Naive thymus-derived CD4-positive, alpha-beta T cell (primary cell): ENCODE measurements around the gene FAM118A. TPM values are rescaled to one million over a fixed set of nuclear protein-coding genes. Genes with fewer than 3 reads are reported as not detected.

ENCODE experiments used
- ATAC-seq: fragments of 150-1000 bp; cut with Tn5 transposase; 2 replicates; pipeline ENCODE4 v1.10.0; 2021; ENCODE audit warnings: mild to moderate bottlenecking, moderate library complexity
- CTCF ChIA-PET: fragments of 350-600 bp; sonication (Branson Sonifier 250); formaldehyde crosslinking; loops from one replicate; lab custom pipeline; 2021; ENCODE audit warnings: antibody characterized with exemption; lab: Charles Lee
- POLR2A ChIA-PET: fragments of 350-600 bp; sonication (Branson Sonifier 250); formaldehyde crosslinking; loops from one replicate; lab custom pipeline; 2021; ENCODE audit warnings: antibody characterized with exemption, inconsistent platforms; lab: Charles Lee
- DNase-seq, 9 donors: peaks; one replicate each; pipeline versions ENCODE4 v3.0.0 to v3.0.0-alpha.2; 2020 to 2022; ENCODE audit warnings: mixed read lengths in 1 of 9
- H3K27ac ChIP-seq: one replicate; pipeline ENCODE4 v1.7.0; 2013; ENCODE audit warnings: mild to moderate bottlenecking, low read depth, low read length, moderate library complexity
- H3K27me3 ChIP-seq, 2 donors: one replicate each; pipeline ENCODE4 v1.7.0; 2013; ENCODE audit warnings: low read length in 2 of 2, mild to moderate bottlenecking in 2 of 2, moderate library complexity in 2 of 2; ENCODE audit not compliant: control insufficient read depth in 2 of 2, insufficient read depth in 2 of 2
- H3K36me3 ChIP-seq, 3 experiments: 1 replicate in 2 of 3; 2 replicates in 1 of 3; pipeline ENCODE4 v1.7.0; 2013; ENCODE audit warnings: low read length in 3 of 3, mild to moderate bottlenecking in 3 of 3, moderate library complexity in 1 of 3; ENCODE audit not compliant: insufficient read depth in 3 of 3, control insufficient read depth in 2 of 3
- H3K4me1 ChIP-seq, 2 donors: one replicate each; pipeline ENCODE4 v1.7.0; 2013; ENCODE audit warnings: low read length in 2 of 2, mild to moderate bottlenecking in 2 of 2, moderate library complexity in 1 of 2; ENCODE audit not compliant: control insufficient read depth in 2 of 2, insufficient read depth in 2 of 2
- H3K4me3 ChIP-seq: 2 replicates; pipeline ENCODE4 v1.7.0; 2013; ENCODE audit warnings: mild to moderate bottlenecking, low read length
- H3K9me3 ChIP-seq, 3 experiments: 1 replicate in 2 of 3; 2 replicates in 1 of 3; pipeline ENCODE4 v1.7.0; 2013; ENCODE audit warnings: low read length in 3 of 3; ENCODE audit not compliant: control insufficient read depth in 2 of 3
- H3K27ac Mint-ChIP-seq, 9 donors: one replicate each; pipeline ENCODE4 v1.8.0; 2020 to 2022; ENCODE audit warnings: mixed read lengths in 9 of 9, mild to moderate bottlenecking in 8 of 9, moderate library complexity in 5 of 9, inconsistent platforms in 2 of 9
- H3K27me3 Mint-ChIP-seq, 5 donors: one replicate each; pipeline ENCODE4 v1.8.0; 2021 to 2022; ENCODE audit warnings: mixed read lengths in 5 of 5, mild to moderate bottlenecking in 1 of 5
- H3K36me3 Mint-ChIP-seq, 5 donors: one replicate each; pipeline ENCODE4 v1.8.0; 2020 to 2022; ENCODE audit warnings: mixed read lengths in 5 of 5, mild to moderate bottlenecking in 3 of 5, inconsistent platforms in 1 of 5
- H3K4me1 Mint-ChIP-seq, 7 donors: one replicate each; pipeline ENCODE4 v1.8.0; 2020 to 2022; ENCODE audit warnings: mixed read lengths in 7 of 7, mild to moderate bottlenecking in 3 of 7, inconsistent platforms in 1 of 7
- H3K4me3 Mint-ChIP-seq, 10 donors: one replicate each; pipeline ENCODE4 v1.8.0; 2020 to 2022; ENCODE audit warnings: mild to moderate bottlenecking in 10 of 10, mixed read lengths in 10 of 10, moderate library complexity in 6 of 10, inconsistent platforms in 2 of 10
- H3K9me3 Mint-ChIP-seq, 11 donors: one replicate each; pipeline ENCODE4 v1.8.0; 2020 to 2022; ENCODE audit warnings: mixed read lengths in 11 of 11, mild to moderate bottlenecking in 4 of 11, inconsistent platforms in 1 of 11, moderate library complexity in 1 of 11
- intact Hi-C, 2 donors: fragments of 100-400 bp; cut with micrococcal nuclease; formaldehyde crosslinking; loops; one replicate each; pipeline ENCODE4 v1.15.1; 2023
- polyA plus RNA-seq, 2 donors: library from polyadenylated mRNA; unstranded; fragments of 300-500 nt; fragmentation: Illumina TruSeq; gene quantifications; one replicate each; pipeline ENCODE4 v1.2.3, GENCODE V29; 2021
- total RNA-seq, 6 experiments: library from RNA in 5 of 6; stranded (reverse) in 5 of 6; gene quantifications; 1 replicate in 5 of 6; 2 replicates in 1 of 6; pipeline ENCODE4 v1.2.3 and lab custom pipeline; 2021 to 2026

The FAM118A gene
- total and polyA plus RNA-seq, 7 experiments from 2014 or later = 54.0 to 216 (median 109) TPM

DNA sequence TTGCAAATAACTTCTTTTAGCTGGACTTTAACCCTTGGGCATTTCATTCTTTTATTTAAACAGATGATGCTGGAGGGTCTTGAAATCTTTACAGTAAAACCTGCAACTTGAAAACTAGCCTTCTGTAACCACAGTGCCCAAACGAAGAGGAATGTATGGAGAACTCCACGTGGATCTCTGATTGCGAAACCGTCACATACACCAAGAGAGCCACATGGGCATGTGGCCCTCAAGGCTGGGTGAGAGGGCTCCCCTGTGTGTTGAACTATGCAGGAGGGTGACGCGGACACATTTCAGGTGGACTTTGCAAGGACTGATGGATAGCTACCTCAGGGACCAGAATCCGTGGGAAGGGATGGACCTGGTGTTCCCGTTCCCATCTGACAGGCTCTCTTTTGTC is 30.6 kb downstream of the FAM118A start:
- H3K4me1 Mint-ChIP-seq = peaks cover 5 to 75% (median 49%) of the 10 kb centered on the region in 7 donors
- no peaks in the 10 kb centered on the region for H3K27me3 Mint-ChIP-seq
- peak overlapping the region; percentile 14 to 98 (median 92) for H3K27ac Mint-ChIP-seq
- Histone ChIP-seq H3K27me3 (no peaks in the 10 kb centered on the region), H3K4me1 (peaks cover 0 to 24% of the 10 kb centered on the region in 2 donors), H3K36me3 (peaks cover 0 to 77% (median 7%) of the 10 kb centered on the region in 3 experiments), H3K4me3 (no peak overlapping the region), H3K9me3 (no peaks in the 10 kb centered on the region), H3K27ac (no peak overlapping the region)
- peaks cover 5 to 35% (median 26%) of the 10 kb centered on the region in 5 donors for H3K36me3 Mint-ChIP-seq
- peak overlapping the region in 7 of 10 donors; percentile 13 to 70 (median 30) for H3K4me3 Mint-ChIP-seq
- CTCF ChIA-PET = no interaction called here
- H3K9me3 Mint-ChIP-seq = no peaks in the 10 kb centered on the region
- intact Hi-C loops = loop anchor here (2.0 to 5.0 kb wide), 2 partner anchors 22 to 72 kb away; partner anchors contain the start of genes RIBC2 (in 1 of the 2) and SMC1B (in 1 of the 2)
- ATAC-seq (no peak), DNase-seq (no peak)
- POLR2A ChIA-PET = interaction anchor here (1.2 kb wide), 2 partner anchors 14 to 15 kb away, joined by 3 to 6 read pairs; no protein-coding TSS in a partner anchor

DNA sequence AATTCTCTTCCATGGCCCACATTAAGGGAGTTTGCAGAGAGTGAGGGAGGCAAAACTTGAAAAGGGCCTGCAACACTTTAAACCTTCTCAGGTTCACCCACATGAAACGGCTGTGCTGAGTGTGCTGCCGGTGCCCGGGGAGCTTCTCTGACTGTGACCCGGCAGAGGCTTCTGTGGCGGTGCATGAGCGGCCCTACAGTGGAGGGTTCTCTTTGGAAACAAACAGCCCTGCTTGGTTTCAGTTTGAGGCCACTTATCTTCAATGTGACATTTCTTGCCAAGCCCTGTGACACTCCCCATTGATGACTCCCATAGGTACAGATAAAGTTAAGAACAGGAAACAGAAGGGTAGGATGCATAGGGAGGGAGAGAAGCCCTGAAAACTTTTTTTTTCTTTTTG is 31.8 kb downstream of the FAM118A start:
- intact Hi-C loops = loop anchor here (1.0 to 5.0 kb wide), 5 partner anchors 23 to 72 kb away; partner anchors contain the start of genes FAM118A (in 1 of the 2), RIBC2 (in 1 of the 2) and SMC1B (in 1 of the 2)
- Histone ChIP-seq H3K4me1 (peaks cover 0 to 24% of the 10 kb centered on the region in 2 donors), H3K27me3 (no peaks in the 10 kb centered on the region), H3K4me3 (no peak overlapping the region), H3K27ac (peak overlapping the region; percentile 62), H3K9me3 (no peaks in the 10 kb centered on the region), H3K36me3 (peaks cover 0 to 74% (median 7%) of the 10 kb centered on the region in 3 experiments)
- Mint-ChIP-seq H3K4me1 (peaks cover 5 to 66% (median 42%) of the 10 kb centered on the region in 7 donors), H3K36me3 (peaks cover 7 to 34% (median 28%) of the 10 kb centered on the region in 5 donors), H3K4me3 (peak overlapping the region; percentile 53 to 75 (median 62)), H3K9me3 (no peaks in the 10 kb centered on the region), H3K27me3 (no peaks in the 10 kb centered on the region), H3K27ac (peak overlapping the region; percentile 86 to 98 (median 93))
- DNase-seq (peak in 8 of 9 donors; percentile 36 to 90 (median 84)), ATAC-seq (peak; percentile 90)
- POLR2A ChIA-PET = interaction anchor here (0.5 to 2.3 kb wide), 12 partner anchors 10 to 92 kb away, joined by 3 to 13 read pairs (median 3); partner anchors contain the start of genes FAM118A and UPK3A
- CTCF ChIA-PET = interaction anchor here (0.6 to 1.2 kb wide), 4 partner anchors 10 to 69 kb away, joined by 3 to 4 read pairs (median 3); no protein-coding TSS in a partner anchor

DNA sequence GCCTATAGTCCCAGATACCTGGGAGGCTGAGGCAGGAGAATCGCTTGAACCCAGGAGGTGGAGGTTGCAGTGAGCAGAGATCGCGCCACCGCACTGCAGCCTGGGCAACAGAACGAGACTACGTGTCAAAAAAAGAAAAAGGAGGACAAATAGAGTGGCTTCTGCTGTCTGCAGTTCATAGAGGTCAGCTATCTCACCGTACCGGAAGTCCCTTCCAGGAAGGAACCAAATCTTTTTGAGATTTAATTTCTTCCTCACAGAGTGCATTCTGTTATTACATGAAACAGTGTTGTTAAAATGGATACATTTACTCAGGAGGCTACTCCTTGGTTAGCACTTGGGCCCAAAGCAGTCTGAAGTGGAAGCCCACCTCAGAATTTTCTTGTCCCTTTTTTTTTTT is 33.4 kb downstream of the FAM118A start:
- Mint-ChIP-seq H3K36me3 (peaks cover 9 to 30% (median 22%) of the 10 kb centered on the region in 5 donors), H3K9me3 (no peaks in the 10 kb centered on the region), H3K27ac (peak overlapping the region in 6 of 9 donors; percentile 58 to 93 (median 77)), H3K27me3 (no peaks in the 10 kb centered on the region), H3K4me3 (no peak overlapping the region), H3K4me1 (peaks cover 5 to 49% (median 27%) of the 10 kb centered on the region in 7 donors)
- Histone ChIP-seq H3K4me3 (no peak overlapping the region), H3K36me3 (peaks cover 0 to 61% (median 7%) of the 10 kb centered on the region in 3 experiments), H3K27ac (no peak overlapping the region), H3K9me3 (no peaks in the 10 kb centered on the region), H3K4me1 (peaks cover 0 to 24% of the 10 kb centered on the region in 2 donors), H3K27me3 (no peaks in the 10 kb centered on the region)
- ChIA-PET CTCF (interaction anchor here (0.6 kb wide), 1 partner anchor 97 kb away, joined by 4 read pairs; no protein-coding TSS in a partner anchor), POLR2A (interaction anchor here (1.1 to 2.3 kb wide), 2 partner anchors 23 to 99 kb away, joined by 4 to 13 read pairs; no protein-coding TSS in a partner anchor)
- ATAC-seq (no peak), DNase-seq (no peak)
- intact Hi-C loops = loop anchor here in 1 of 2 donors (5.0 kb wide), 1 partner anchor 69 kb away; the partner anchor contains the start of genes RIBC2 and SMC1B

DNA sequence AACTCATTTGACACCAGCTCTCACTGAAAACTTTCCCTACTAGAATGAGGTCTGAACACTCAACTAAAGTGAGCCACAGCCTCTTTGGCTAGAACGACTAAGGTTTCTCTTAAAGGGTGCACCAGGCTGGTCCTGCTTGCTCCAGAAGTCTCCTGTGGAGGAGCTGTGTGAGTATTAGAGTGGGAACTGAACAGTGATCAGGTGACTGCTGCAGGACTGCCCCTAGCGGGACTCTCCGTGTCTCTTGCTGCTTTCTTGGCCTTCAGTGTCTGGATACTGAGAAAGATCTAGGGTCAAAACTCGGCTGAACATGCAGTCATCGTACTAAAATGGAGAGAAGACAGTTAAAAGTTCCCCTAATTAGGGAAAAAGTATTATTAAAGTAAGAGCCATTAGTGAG is 34.6 kb downstream of the FAM118A start:
- Histone ChIP-seq H3K4me3 (no peak overlapping the region), H3K27me3 (no peaks in the 10 kb centered on the region), H3K9me3 (no peaks in the 10 kb centered on the region), H3K36me3 (peaks cover 0 to 52% (median 7%) of the 10 kb centered on the region in 3 experiments), H3K27ac (no peak overlapping the region), H3K4me1 (peaks cover 0 to 24% of the 10 kb centered on the region in 2 donors)
- Mint-ChIP-seq H3K9me3 (no peaks in the 10 kb centered on the region), H3K27ac (peak overlapping the region in 8 of 9 donors; percentile 36 to 90 (median 76)), H3K4me1 (peaks cover 5 to 42% (median 26%) of the 10 kb centered on the region in 7 donors), H3K36me3 (peaks cover 9 to 28% (median 21%) of the 10 kb centered on the region in 5 donors), H3K4me3 (no peak overlapping the region), H3K27me3 (no peaks in the 10 kb centered on the region)
- no peak for ATAC-seq
- intact Hi-C loops = loop anchor here in 1 of 2 donors (5.0 kb wide), 1 partner anchor 68 kb away; the partner anchor contains the start of genes RIBC2 and SMC1B
- DNase-seq = no peak
- POLR2A ChIA-PET = no interaction called here
- CTCF ChIA-PET = no interaction called here

DNA sequence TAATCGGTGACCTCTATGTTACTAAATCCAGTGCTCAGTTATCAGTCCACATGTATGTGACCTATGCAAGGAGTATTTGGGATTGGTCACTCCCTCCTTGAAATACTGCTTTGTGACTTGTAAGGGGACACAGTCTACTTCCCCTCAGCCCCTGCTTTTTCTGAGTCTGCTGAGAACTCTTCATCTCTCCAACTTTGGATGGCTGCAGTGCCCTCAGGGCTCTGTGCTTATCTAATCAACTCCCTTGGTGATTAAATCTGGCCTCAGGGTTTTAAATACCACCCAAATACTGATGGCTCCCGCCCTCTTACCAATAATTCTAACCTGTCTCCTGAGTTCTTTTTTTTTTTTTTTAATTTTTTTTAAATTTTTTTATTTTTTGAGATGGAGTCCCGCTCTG is 40.2 kb downstream of the FAM118A start:
- ChIA-PET CTCF (no interaction called here), POLR2A (no interaction called here)
- H3K27me3 Mint-ChIP-seq = no peaks in the 10 kb centered on the region

DNA sequence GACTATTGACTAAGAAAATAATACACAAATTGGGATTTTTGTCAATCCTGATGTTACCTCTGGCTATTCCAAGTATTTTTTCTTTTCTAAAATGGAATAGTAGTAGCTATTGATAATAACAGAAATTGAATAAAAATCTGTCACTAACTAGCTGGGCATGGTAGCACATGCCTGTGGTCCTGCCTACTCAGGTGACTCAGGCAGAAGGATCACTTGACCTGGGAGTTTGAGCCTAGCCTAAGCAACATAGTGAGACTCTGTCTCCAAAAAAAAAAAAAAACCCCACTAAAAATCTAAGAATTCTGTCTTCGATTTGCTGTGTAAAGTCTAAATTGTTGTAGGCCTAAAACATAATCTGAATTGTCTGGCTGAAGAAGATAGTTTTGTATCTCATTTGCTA is 42.2 kb downstream of the FAM118A start:
- H3K4me3 ChIP-seq = no peak overlapping the region
- H3K36me3 Mint-ChIP-seq = peaks cover 0 to 9% (median under 1%) of the 10 kb centered on the region in 5 donors
- DNase-seq (no peak), ATAC-seq (no peak)
- H3K27ac Mint-ChIP-seq = peak overlapping the region in 2 of 9 donors; percentile 25 to 38
- H3K36me3 ChIP-seq = no peaks in the 10 kb centered on the region
- no peaks in the 10 kb centered on the region for H3K27me3 ChIP-seq
- POLR2A ChIA-PET = interaction anchor here (1.0 kb wide), 1 partner anchor 10 kb away, joined by 5 read pairs; no protein-coding TSS in a partner anchor
- H3K4me3 Mint-ChIP-seq = no peak overlapping the region
- no peak overlapping the region for H3K27ac ChIP-seq
- CTCF ChIA-PET = no interaction called here
- intact Hi-C loops = no loop called here
- H3K27me3 Mint-ChIP-seq = no peaks in the 10 kb centered on the region
- H3K4me1 Mint-ChIP-seq = peaks cover 0 to 56% (median 35%) of the 10 kb centered on the region in 7 donors
- no peaks in the 10 kb centered on the region for H3K9me3 ChIP-seq
- peaks cover 0 to 4% of the 10 kb centered on the region in 2 donors for H3K4me1 ChIP-seq
- peaks cover 0 to 2% (median 0%) of the 10 kb centered on the region in 11 donors for H3K9me3 Mint-ChIP-seq

More for the DNA sequence above, 40.2 kb downstream of the FAM118A start:
- Mint-ChIP-seq H3K4me1 (peaks cover 0 to 47% (median 24%) of the 10 kb centered on the region in 7 donors), H3K36me3 (peaks cover 0 to 18% (median 8%) of the 10 kb centered on the region in 5 donors), H3K27ac (peak overlapping the region in 2 of 9 donors; percentile 10 to 43), H3K9me3 (peaks cover 0 to 2% (median 0%) of the 10 kb centered on the region in 11 donors), H3K4me3 (no peak overlapping the region)
- no peaks in the 10 kb centered on the region for H3K27me3 ChIP-seq
- peaks cover 0 to 4% of the 10 kb centered on the region in 2 donors for H3K4me1 ChIP-seq
- H3K4me3 ChIP-seq = no peak overlapping the region
- DNase-seq (no peak), ATAC-seq (no peak)
- H3K36me3 ChIP-seq = peaks cover 0 to 14% (median 0%) of the 10 kb centered on the region in 3 experiments
- no peak overlapping the region for H3K27ac ChIP-seq
- intact Hi-C loops = no loop called here
- no peaks in the 10 kb centered on the region for H3K9me3 ChIP-seq
